Measurements from ENCODE around the gene CMIP. TPM values are rescaled to one million over a fixed set of nuclear protein-coding genes. Genes with fewer than 3 reads are reported as not detected.
A peak's percentile ranks its signal among the peaks of the same experiment; 100 is the strongest.

The CMIP gene
- total and polyA plus RNA-seq, 3 experiments from 2014 or later = 1.0 to 24.4 (median 23.6) TPM

- ChIA-PET POLR2A (no interaction called here), CTCF (interaction anchor here (0.8 kb wide), 1 partner anchor 28 kb away, joined by 3 read pairs; no protein-coding TSS in a partner anchor)
- DNase-seq = no peak
- Histone ChIP-seq H3K27ac (ENCODE audit: low read depth, low read length) (no peak overlapping the region), H3K36me3 (ENCODE audit: insufficient read depth, low read length) (peaks cover 3% of the 10 kb centered on the region), H3K9me3 (ENCODE audit: low read length) (no peaks in the 10 kb centered on the region), H3K4me1 (ENCODE audit: insufficient read depth, low read length) (peaks cover 9% of the 10 kb centered on the region), H3K4me3 (ENCODE audit: low read length) (no peak overlapping the region), H3K27me3 (ENCODE audit: insufficient read depth, low read length, poor library complexity, severe bottlenecking) (no peaks in the 10 kb centered on the region)
- Mint-ChIP-seq H3K27ac (peak overlapping the region in 6 of 8 donors; percentile 50 to 96 (median 78)), H3K9me3 (no peaks in the 10 kb centered on the region), H3K36me3 (peaks cover 0 to 12% (median 4%) of the 10 kb centered on the region in 3 donors), H3K4me1 (peaks cover 52 to 86% (median 69%) of the 10 kb centered on the region in 3 donors), H3K27me3 (no peaks in the 10 kb centered on the region), H3K4me3 (peak overlapping the region in 1 of 7 donors; percentile 43)
These were observed 98.3 kb downstream of the CMIP start for GRCh38 chr16:81542609-81543570.

- no peaks in the 10 kb centered on the region for H3K9me3 Mint-ChIP-seq
These were observed 99.0 kb downstream of the CMIP start for GRCh38 chr16:81543571-81543970.

GRCh38 chr16:81544261-81544660, 99.7 kb downstream of the CMIP start:
- H3K27ac Mint-ChIP-seq = peak overlapping the region in 7 of 8 donors; percentile 13 to 85 (median 59)
- H3K27me3 ChIP-seq (ENCODE audit: insufficient read depth, low read length, poor library complexity, severe bottlenecking) = no peaks in the 10 kb centered on the region

More at GRCh38 chr16:81543571-81543970, 99.0 kb downstream of the CMIP start:
- peak overlapping the region in 2 of 7 donors; percentile 9 to 45 for H3K4me3 Mint-ChIP-seq
- Histone ChIP-seq H3K36me3 (ENCODE audit: insufficient read depth, low read length) (peaks cover 3% of the 10 kb centered on the region), H3K4me1 (ENCODE audit: insufficient read depth, low read length) (peaks cover 9% of the 10 kb centered on the region), H3K27ac (ENCODE audit: low read depth, low read length) (no peak overlapping the region), H3K27me3 (ENCODE audit: insufficient read depth, low read length, poor library complexity, severe bottlenecking) (no peaks in the 10 kb centered on the region), H3K4me3 (ENCODE audit: low read length) (no peak overlapping the region), H3K9me3 (ENCODE audit: low read length) (no peaks in the 10 kb centered on the region)
- peaks cover 48 to 79% (median 66%) of the 10 kb centered on the region in 3 donors for H3K4me1 Mint-ChIP-seq
- CTCF ChIA-PET = interaction anchor here (0.8 kb wide), 1 partner anchor 27 kb away, joined by 3 read pairs; no protein-coding TSS in a partner anchor
- H3K27me3 Mint-ChIP-seq = no peaks in the 10 kb centered on the region
- POLR2A ChIA-PET = no interaction called here
- peaks cover 0 to 9% (median 4%) of the 10 kb centered on the region in 3 donors for H3K36me3 Mint-ChIP-seq
- H3K27ac Mint-ChIP-seq = peak overlapping the region in 7 of 8 donors; percentile 25 to 96 (median 85)
- DNase-seq = no peak

GRCh38 chr16:81544700-81545271, 100.2 kb downstream of the CMIP start:
- Mint-ChIP-seq H3K27me3 (no peaks in the 10 kb centered on the region), H3K36me3 (peaks cover 0 to 4% (median 4%) of the 10 kb centered on the region in 3 donors), H3K4me3 (peak overlapping the region in 6 of 7 donors; percentile 1 to 45 (median 8)), H3K9me3 (no peaks in the 10 kb centered on the region), H3K27ac (peak overlapping the region; percentile 0 to 88 (median 64)), H3K4me1 (peaks cover 42 to 81% (median 62%) of the 10 kb centered on the region in 3 donors)
- H3K36me3 ChIP-seq (ENCODE audit: insufficient read depth, low read length) = peaks cover 3% of the 10 kb centered on the region
- H3K9me3 ChIP-seq (ENCODE audit: low read length) = no peaks in the 10 kb centered on the region
- DNase-seq = no peak
- peaks cover 9% of the 10 kb centered on the region for H3K4me1 ChIP-seq (ENCODE audit: insufficient read depth, low read length)
- H3K27ac ChIP-seq (ENCODE audit: low read depth, low read length) = no peak overlapping the region
- no peaks in the 10 kb centered on the region for H3K27me3 ChIP-seq (ENCODE audit: insufficient read depth, low read length, poor library complexity, severe bottlenecking)
- POLR2A ChIA-PET = no interaction called here
- CTCF ChIA-PET = interaction anchor here (1.0 kb wide), 1 partner anchor 115 kb away, joined by 3 read pairs; no protein-coding TSS in a partner anchor
- H3K4me3 ChIP-seq (ENCODE audit: low read length) = no peak overlapping the region

More at GRCh38 chr16:81544261-81544660, 99.7 kb downstream of the CMIP start:
- POLR2A ChIA-PET = no interaction called here
- H3K36me3 Mint-ChIP-seq = peaks cover 0 to 9% (median 4%) of the 10 kb centered on the region in 3 donors
- Histone ChIP-seq H3K4me3 (ENCODE audit: low read length) (no peak overlapping the region), H3K36me3 (ENCODE audit: insufficient read depth, low read length) (peaks cover 3% of the 10 kb centered on the region), H3K27ac (ENCODE audit: low read depth, low read length) (no peak overlapping the region), H3K4me1 (ENCODE audit: insufficient read depth, low read length) (peaks cover 9% of the 10 kb centered on the region), H3K9me3 (ENCODE audit: low read length) (no peaks in the 10 kb centered on the region)
- H3K27me3 Mint-ChIP-seq = no peaks in the 10 kb centered on the region
- peaks cover 45 to 81% (median 64%) of the 10 kb centered on the region in 3 donors for H3K4me1 Mint-ChIP-seq
- DNase-seq = no peak
- CTCF ChIA-PET = no interaction called here
- peak overlapping the region in 6 of 7 donors; percentile 1 to 45 (median 13) for H3K4me3 Mint-ChIP-seq
- H3K9me3 Mint-ChIP-seq = no peaks in the 10 kb centered on the region

- ChIA-PET CTCF (interaction anchor here (1.0 kb wide), 1 partner anchor 116 kb away, joined by 3 read pairs; no protein-coding TSS in a partner anchor), POLR2A (no interaction called here)
- H3K27ac ChIP-seq (ENCODE audit: low read depth, low read length) = no peak overlapping the region
- no peaks in the 10 kb centered on the region for H3K27me3 ChIP-seq (ENCODE audit: insufficient read depth, low read length, poor library complexity, severe bottlenecking)
- H3K4me3 ChIP-seq (ENCODE audit: low read length) = no peak overlapping the region
- Mint-ChIP-seq H3K36me3 (peaks cover 0 to 4% (median 2%) of the 10 kb centered on the region in 3 donors), H3K27me3 (no peaks in the 10 kb centered on the region), H3K27ac (peak overlapping the region in 7 of 8 donors; percentile 79 to 98 (median 88)), H3K4me1 (peaks cover 43 to 85% (median 67%) of the 10 kb centered on the region in 3 donors), H3K9me3 (no peaks in the 10 kb centered on the region), H3K4me3 (peak overlapping the region in 3 of 7 donors; percentile 45 to 51 (median 51))
- H3K9me3 ChIP-seq (ENCODE audit: low read length) = no peaks in the 10 kb centered on the region
- peaks cover 3% of the 10 kb centered on the region for H3K36me3 ChIP-seq (ENCODE audit: insufficient read depth, low read length)
- H3K4me1 ChIP-seq (ENCODE audit: insufficient read depth, low read length) = peaks cover 9% of the 10 kb centered on the region
- peak in 2 of 5 donors; percentile 12 to 21 for DNase-seq
These were observed 101.1 kb downstream of the CMIP start for GRCh38 chr16:81545470-81546250.

GRCh38 chr16:81546781-81547180, 102.2 kb downstream of the CMIP start:
- H3K27me3 Mint-ChIP-seq = no peaks in the 10 kb centered on the region
- no peaks in the 10 kb centered on the region for H3K9me3 Mint-ChIP-seq
- peak overlapping the region in 5 of 8 donors; percentile 37 to 93 (median 88) for H3K27ac Mint-ChIP-seq
- H3K4me1 ChIP-seq (ENCODE audit: insufficient read depth, low read length) = peaks cover 9% of the 10 kb centered on the region
- POLR2A ChIA-PET = no interaction called here
- CTCF ChIA-PET = no interaction called here
- no peak overlapping the region for H3K4me3 ChIP-seq (ENCODE audit: low read length)
- no peak overlapping the region for H3K27ac ChIP-seq (ENCODE audit: low read depth, low read length)
- no peaks in the 10 kb centered on the region for H3K27me3 ChIP-seq (ENCODE audit: insufficient read depth, low read length, poor library complexity, severe bottlenecking)
- no peaks in the 10 kb centered on the region for H3K9me3 ChIP-seq (ENCODE audit: low read length)
- peak overlapping the region in 2 of 7 donors; percentile 32 for H3K4me3 Mint-ChIP-seq
- no peaks in the 10 kb centered on the region for H3K36me3 ChIP-seq (ENCODE audit: insufficient read depth, low read length)
- no peak for DNase-seq
- peaks cover 0 to 2% (median 0%) of the 10 kb centered on the region in 3 donors for H3K36me3 Mint-ChIP-seq
- H3K4me1 Mint-ChIP-seq = peaks cover 46 to 90% (median 70%) of the 10 kb centered on the region in 3 donors

GRCh38 chr16:81547194-81547938, 102.8 kb downstream of the CMIP start:
- H3K36me3 Mint-ChIP-seq = peaks cover 0 to 2% (median 0%) of the 10 kb centered on the region in 3 donors
- Histone ChIP-seq H3K27ac (ENCODE audit: low read depth, low read length) (no peak overlapping the region), H3K36me3 (ENCODE audit: insufficient read depth, low read length) (no peaks in the 10 kb centered on the region), H3K27me3 (ENCODE audit: insufficient read depth, low read length, poor library complexity, severe bottlenecking) (no peaks in the 10 kb centered on the region), H3K4me1 (ENCODE audit: insufficient read depth, low read length) (peaks cover 9% of the 10 kb centered on the region), H3K4me3 (ENCODE audit: low read length) (no peak overlapping the region), H3K9me3 (ENCODE audit: low read length) (no peaks in the 10 kb centered on the region)
- H3K27ac Mint-ChIP-seq = peak overlapping the region in 4 of 8 donors; percentile 8 to 79 (median 52)
- H3K27me3 Mint-ChIP-seq = no peaks in the 10 kb centered on the region
- no peaks in the 10 kb centered on the region for H3K9me3 Mint-ChIP-seq
- H3K4me3 Mint-ChIP-seq = peak overlapping the region in 1 of 7 donors; percentile 32
- POLR2A ChIA-PET = interaction anchor here (1.1 kb wide), 1 partner anchor 26 kb away, joined by 4 read pairs; no protein-coding TSS in a partner anchor
- H3K4me1 Mint-ChIP-seq = peaks cover 51 to 90% (median 69%) of the 10 kb centered on the region in 3 donors
- no peak for DNase-seq
- CTCF ChIA-PET = interaction anchor here (0.7 to 1.4 kb wide), 2 partner anchors 143 to 147 kb away, joined by 3 to 4 read pairs; no protein-coding TSS in a partner anchor

Measured in CD8-positive, alpha-beta memory T cell (primary cell).